Bronchial epithelial cell (primary cell): ENCODE data around the gene AADACL4. TPM values are rescaled to one million over a fixed set of nuclear protein-coding genes. Genes with fewer than 3 reads are reported as not detected.

Experiments
- DNase-seq: peaks from one replicate; pipeline ENCODE4 v3.0.0-alpha.2; 2010; ENCODE audit warnings: low read depth
- FAIRE-seq: peaks from 2 replicates; lab custom pipeline; 2011; peaks lifted over from hg19 to GRCh38; lab: Jason Lieb, UNC
- H3K27me3 ChIP-seq: 2 replicates; pipeline ENCODE4 v1.5.1; 2011; ENCODE audit warnings: low read length; ENCODE audit not compliant: control insufficient read depth, insufficient read depth
- H3K36me3 ChIP-seq: 2 replicates; pipeline ENCODE4 v1.5.1; 2011; ENCODE audit warnings: low read length; ENCODE audit not compliant: control insufficient read depth, insufficient read depth
- H3K4me3 ChIP-seq: 2 replicates; pipeline ENCODE4 v1.5.1; 2011; ENCODE audit warnings: mild to moderate bottlenecking, low read depth, low read length, control low read depth
- CTCF ChIP-seq: IDR thresholded peaks from 2 replicates; pipeline ENCODE4 v1.5.1; 2011; ENCODE audit warnings: mild to moderate bottlenecking, moderate library complexity, low read length, control low read depth, inconsistent platforms; ENCODE audit not compliant: insufficient read depth, severe bottlenecking
- total RNA-seq: library from RNA; depleted of rRNA; stranded (reverse); fragments of >200 nt; gene quantifications from 2 replicates; pipeline ENCODE4 v1.2.1, GENCODE V29; 2014

AADACL4 gene
- total RNA-seq, 1 donor from 2014 or later: not detected

DNA sequence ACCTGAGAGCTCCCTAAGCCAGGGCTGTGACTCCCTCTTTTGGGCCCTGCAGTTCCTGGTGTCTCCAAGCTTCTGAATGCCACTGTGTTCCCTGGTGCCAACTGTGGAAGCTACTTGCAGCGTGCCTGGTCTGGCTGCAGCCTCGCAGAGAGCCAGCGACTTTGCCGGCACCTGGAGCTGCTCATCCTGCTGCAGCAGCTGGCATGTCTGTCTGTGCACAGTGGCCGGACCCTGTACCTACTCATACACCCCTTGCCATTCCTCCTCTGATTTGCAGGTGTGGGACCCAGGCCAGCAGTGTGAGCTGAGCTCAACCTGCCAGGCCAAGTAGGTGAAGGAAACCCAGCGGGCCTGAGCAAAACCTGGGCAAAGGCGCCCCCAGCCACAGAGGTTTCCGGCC is 12.3 kb upstream of the AADACL4 start:
- no peak overlapping the region for H3K4me3 ChIP-seq
- no peak for FAIRE-seq
- no peaks in the 10 kb centered on the region for H3K36me3 ChIP-seq
- no peak for DNase-seq
- TF ChIP-seq CTCF: no peak
- H3K27me3 ChIP-seq: no peaks in the 10 kb centered on the region

- no peaks in the 10 kb centered on the region for H3K27me3 ChIP-seq
- FAIRE-seq (no peak), DNase-seq (no peak)
- TF ChIP-seq CTCF: no peak
- no peak overlapping the region for H3K4me3 ChIP-seq
- no peaks in the 10 kb centered on the region for H3K36me3 ChIP-seq
Measured at GRCh38 chr1:12634156-12634555, 9.7 kb upstream of the AADACL4 start.

DNA sequence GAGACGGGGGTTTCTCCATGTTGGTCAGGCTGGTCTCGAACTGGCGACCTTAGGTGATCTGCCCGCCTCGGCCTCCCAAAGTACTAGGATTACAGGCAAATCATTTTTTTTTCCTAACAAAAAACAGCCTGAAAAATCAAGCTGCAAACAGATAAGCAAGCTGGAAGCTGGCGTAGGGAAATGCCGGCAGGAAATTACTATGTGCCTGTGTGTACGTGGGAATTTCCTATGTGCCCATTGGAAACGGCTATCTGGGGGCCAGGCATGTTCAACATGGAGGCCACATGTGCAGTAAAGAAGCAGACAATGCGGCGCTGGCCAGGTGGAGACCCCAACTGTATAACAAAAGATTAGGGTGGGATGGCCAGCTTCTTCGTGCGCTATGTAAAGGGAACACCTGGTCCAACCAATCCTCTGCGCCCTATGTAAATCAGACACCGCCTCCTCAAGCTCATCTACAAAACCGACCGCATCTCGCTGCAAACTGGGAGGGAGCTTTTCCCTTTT is 9.1 kb upstream of the AADACL4 start:
- DNase-seq (no peak), FAIRE-seq (peak; percentile 96)
- Histone ChIP-seq H3K4me3 (no peak overlapping the region), H3K36me3 (no peaks in the 10 kb centered on the region), H3K27me3 (no peaks in the 10 kb centered on the region)
- no peak for TF ChIP-seq CTCF

DNA sequence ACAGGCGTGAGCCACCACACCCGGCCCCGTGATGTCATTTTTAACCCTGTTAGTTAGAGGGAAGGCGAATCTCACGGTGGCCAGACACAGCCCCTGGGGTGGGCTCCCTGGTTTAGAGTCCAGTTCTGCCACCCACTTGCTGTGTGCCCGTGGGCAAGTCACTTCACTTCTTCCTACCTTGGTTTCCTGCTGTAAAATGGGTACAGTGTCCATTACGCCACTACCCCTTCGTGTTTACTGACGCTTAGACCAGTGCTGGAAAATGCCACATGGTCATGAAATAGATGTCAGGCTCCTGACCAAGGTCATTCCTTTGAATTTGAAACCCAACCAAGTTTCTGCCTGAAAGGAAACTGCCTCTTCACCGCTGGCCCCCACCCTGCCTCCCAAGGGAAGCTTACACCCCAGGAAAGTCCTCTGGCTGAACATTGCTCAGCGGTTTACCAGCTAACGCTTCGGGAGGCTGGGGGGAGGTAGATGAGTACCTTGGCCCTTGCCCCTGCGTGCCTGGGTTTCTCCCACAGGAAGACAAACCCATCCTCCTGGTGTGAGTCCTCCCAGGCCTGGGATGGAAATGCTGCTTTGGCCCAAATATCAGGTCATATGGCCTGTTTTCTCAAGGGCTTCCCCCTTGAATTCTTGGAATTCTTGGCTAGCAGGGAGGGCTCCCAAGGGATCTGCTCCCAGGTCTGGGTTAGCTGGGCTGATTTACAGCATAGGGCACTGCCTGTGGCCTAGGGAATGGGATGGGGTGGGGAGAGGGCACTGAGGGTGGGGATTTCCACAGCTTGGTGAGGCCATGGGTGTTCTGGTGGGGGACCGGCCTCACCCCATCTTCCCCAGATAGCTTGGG is 7.6 kb upstream of the AADACL4 start:
- no peak for TF ChIP-seq CTCF
- no peaks in the 10 kb centered on the region for H3K36me3 ChIP-seq
- DNase-seq (no peak), FAIRE-seq (no peak)
- H3K4me3 ChIP-seq: no peak overlapping the region
- no peaks in the 10 kb centered on the region for H3K27me3 ChIP-seq

DNA sequence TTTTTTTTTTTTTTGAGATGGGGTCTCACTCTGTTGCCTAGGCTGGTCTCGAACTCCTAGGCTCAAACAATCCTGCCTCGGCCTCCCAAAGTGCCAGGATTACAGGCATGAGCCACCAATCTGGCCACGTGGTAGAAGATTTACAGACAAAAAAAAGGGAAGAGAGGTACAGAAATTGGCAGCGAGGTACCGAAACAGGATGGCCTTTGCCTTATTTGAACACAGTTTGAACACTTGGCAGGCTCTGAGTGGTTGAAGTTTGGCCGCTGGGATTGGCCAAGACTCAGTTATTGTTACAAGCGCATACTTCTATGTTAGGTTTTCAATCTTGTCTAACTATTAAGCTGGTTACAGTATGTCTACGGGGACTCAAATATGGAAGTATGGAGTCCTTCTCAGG is 6.2 kb upstream of the AADACL4 start:
- FAIRE-seq (no peak), DNase-seq (no peak)
- no peaks in the 10 kb centered on the region for H3K27me3 ChIP-seq
- TF ChIP-seq CTCF: no peak
- H3K4me3 ChIP-seq: no peak overlapping the region
- H3K36me3 ChIP-seq: no peaks in the 10 kb centered on the region
